Keratinocyte (primary cell): Measurements from ENCODE around the gene HOXD13. TPM values are rescaled to one million over a fixed set of nuclear protein-coding genes. Genes with fewer than 3 reads are reported as not detected.

ENCODE experiments used
- DNase-seq: peaks from one replicate; pipeline ENCODE4 v3.0.0-alpha.2; 2011; ENCODE audit warnings: low read depth, missing footprints, low spot score
- FAIRE-seq: peaks from 2 replicates; lab custom pipeline; 2011; peaks lifted over from hg19 to GRCh38; lab: Jason Lieb, UNC
- H2AFZ ChIP-seq: 2 replicates; pipeline ENCODE4 v1.6.0; 2012; ENCODE audit warnings: low read length, control low read depth, inconsistent platforms; ENCODE audit not compliant: control insufficient read depth
- H3K27ac ChIP-seq: 2 replicates; pipeline ENCODE4 v1.5.1; 2011; ENCODE audit warnings: low read length; ENCODE audit not compliant: control insufficient read depth, insufficient read depth
- H3K27me3 ChIP-seq: 3 replicates; pipeline ENCODE4 v1.6.0; 2011; ENCODE audit warnings: low read length; ENCODE audit not compliant: control insufficient read depth, insufficient read depth; ENCODE audit errors: extremely low read depth
- H3K36me3 ChIP-seq, 2 experiments: 2 replicates in 1 of 2; 3 replicates in 1 of 2; pipeline ENCODE4 v1.5.1; 2011; ENCODE audit warnings: low read length in 2 of 2, mild to moderate bottlenecking in 1 of 2; ENCODE audit not compliant: control insufficient read depth in 2 of 2, insufficient read depth in 2 of 2; ENCODE audit errors: extremely low read depth in 1 of 2
- H3K4me1 ChIP-seq: 3 replicates; pipeline ENCODE4 v1.5.1; 2011; ENCODE audit warnings: low read length; ENCODE audit not compliant: control insufficient read depth, insufficient read depth; ENCODE audit errors: extremely low read depth
- H3K4me2 ChIP-seq: 3 replicates; pipeline ENCODE4 v1.6.0; 2011; ENCODE audit warnings: low read depth, low read length; ENCODE audit not compliant: control insufficient read depth, insufficient read depth; ENCODE audit errors: extremely low read depth
- H3K4me3 ChIP-seq, 3 experiments: fragments of 200-600 bp in 1 of 3; sonication (generic) in 1 of 3; 2 replicates in 2 of 3; 3 replicates in 1 of 3; pipeline ENCODE4 v1.5.1; 2011 to 2016; ENCODE audit warnings: low read length in 3 of 3, mild to moderate bottlenecking in 3 of 3, control low read depth in 2 of 3, inconsistent platforms in 1 of 3, low read depth in 1 of 3, mixed read lengths in 1 of 3, mixed run types in 1 of 3, moderate library complexity in 1 of 3; ENCODE audit not compliant: control insufficient read depth in 2 of 3, insufficient read depth in 2 of 3; ENCODE audit errors: extremely low read depth in 1 of 3
- H3K79me2 ChIP-seq: 2 replicates; pipeline ENCODE4 v1.6.0; 2012; ENCODE audit warnings: low read length; ENCODE audit not compliant: control insufficient read depth, insufficient read depth
- H3K9ac ChIP-seq: 3 replicates; pipeline ENCODE4 v1.6.0; 2011; ENCODE audit warnings: low read length; ENCODE audit not compliant: control insufficient read depth, insufficient read depth; ENCODE audit errors: extremely low read depth
- H3K9me1 ChIP-seq: 3 replicates; pipeline ENCODE4 v1.6.0; 2011; ENCODE audit warnings: low read length; ENCODE audit not compliant: control insufficient read depth, insufficient read depth; ENCODE audit errors: extremely low read depth
- H3K9me3 ChIP-seq: 2 replicates; pipeline ENCODE4 v1.5.1; 2012; ENCODE audit warnings: low read depth, low read length; ENCODE audit not compliant: control insufficient read depth
- H4K20me1 ChIP-seq: 3 replicates; pipeline ENCODE4 v1.6.0; 2011; ENCODE audit warnings: low read length; ENCODE audit not compliant: control insufficient read depth, insufficient read depth; ENCODE audit errors: extremely low read depth
- EZH2 ChIP-seq: IDR thresholded peaks from one replicate; pipeline ENCODE4 v1.6.1; 2012; ENCODE audit warnings: inconsistent platforms, mild to moderate bottlenecking, low read length, moderate library complexity
- dilution Hi-C: fragments of 300-500 bp; cut with MboI; formaldehyde crosslinking; loops from one replicate; pipeline ENCODE4 v1.7.0; 2020; ENCODE audit warnings: low sequenced_read_pairs; ENCODE audit not compliant: extremely low pct_ligation_motif_present
- polyA plus RNA-seq, 5 experiments: library from polyadenylated mRNA; depleted of rRNA in 3 of 5; stranded (reverse) in 3 of 5; stranded (forward) in 1 of 5; unstranded in 1 of 5; fragments of >200 nt; gene quantifications; 1 replicate in 1 of 5; 2 replicates in 3 of 5; 3 replicates in 1 of 5; pipeline versions ENCODE4 v1.2.1 to v1.2.3, GENCODE V29; 2011 to 2012; ENCODE audit warnings: missing spikeins in 2 of 5, low read depth in 1 of 5, low replicate concordance in 1 of 5
- TF ChIP-seq, protein P1 (sequence below), 3 experiments: IDR thresholded peaks in 1 of 3; conservative IDR thresholded peaks in 1 of 3; optimal IDR thresholded peaks in 1 of 3; 2 replicates in 2 of 3; 3 replicates in 1 of 3; pipeline versions ENCODE3 to v1.5.1; 2011; ENCODE audit warnings: low read length in 3 of 3, mild to moderate bottlenecking in 3 of 3, moderate library complexity in 2 of 3, control low read depth in 1 of 3, inconsistent platforms in 1 of 3; ENCODE audit not compliant: insufficient read depth in 2 of 3; ENCODE audit errors: extremely low read depth in 1 of 3

The HOXD13 gene
- polyA plus RNA-seq, 1 donor (not counting 4 experiments of a cell fraction or from before 2014, with no cell fraction given) = not detected

DNA sequence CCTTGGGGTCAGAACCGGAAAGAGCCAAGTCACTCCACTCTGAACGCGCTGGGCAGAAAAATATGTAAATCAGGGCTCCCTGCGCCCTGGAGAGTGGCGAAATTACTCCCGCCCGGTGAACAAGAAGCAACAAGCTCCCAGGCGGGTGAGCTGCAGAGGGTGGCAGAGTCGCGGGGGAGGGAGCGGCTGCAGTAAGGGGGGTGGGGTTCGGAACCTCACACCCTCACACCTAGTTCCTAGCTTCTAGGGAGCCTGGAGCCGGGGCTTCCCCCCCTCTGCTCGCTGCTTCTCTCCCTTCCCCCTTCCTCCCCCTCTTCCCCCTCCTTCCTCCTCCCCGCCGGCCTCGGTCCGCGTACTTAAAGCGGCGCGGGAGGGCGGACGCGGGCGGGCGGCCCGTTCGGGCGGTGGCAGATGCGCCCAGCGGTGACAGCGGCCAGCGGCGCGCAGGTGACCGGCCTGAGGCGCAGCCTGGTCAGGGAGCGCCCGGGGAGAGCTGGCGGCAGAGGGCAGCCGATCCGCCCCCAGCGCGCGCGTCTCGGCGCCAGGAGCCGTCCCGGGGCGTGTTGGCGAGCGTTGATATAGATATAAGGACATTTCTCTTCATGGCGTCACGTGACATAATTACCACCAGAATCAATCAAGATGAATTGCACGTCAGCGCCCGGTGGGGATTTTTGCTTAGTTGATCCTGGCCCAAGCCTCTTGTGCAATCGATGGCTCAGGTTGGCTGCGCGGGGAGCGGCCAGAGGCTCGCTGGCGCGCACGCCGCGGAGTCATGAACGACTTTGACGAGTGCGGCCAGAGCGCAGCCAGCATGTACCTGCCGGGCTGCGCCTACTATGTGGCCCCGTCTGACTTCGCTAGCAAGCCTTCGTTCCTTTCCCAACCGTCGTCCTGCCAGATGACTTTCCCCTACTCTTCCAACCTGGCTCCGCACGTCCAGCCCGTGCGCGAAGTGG, 14.3 kb downstream of the HOXD13 start, which contains the start of gene HOXD11:
TSS of gene HOXD11 (plus strand) at position 700 of the 959 bp plus-strand sequence. CDS start at position 776, 76 bp downstream.
- H3K79me2 ChIP-seq = no peaks in the 10 kb centered on the region
- TF ChIP-seq, protein P1, sequence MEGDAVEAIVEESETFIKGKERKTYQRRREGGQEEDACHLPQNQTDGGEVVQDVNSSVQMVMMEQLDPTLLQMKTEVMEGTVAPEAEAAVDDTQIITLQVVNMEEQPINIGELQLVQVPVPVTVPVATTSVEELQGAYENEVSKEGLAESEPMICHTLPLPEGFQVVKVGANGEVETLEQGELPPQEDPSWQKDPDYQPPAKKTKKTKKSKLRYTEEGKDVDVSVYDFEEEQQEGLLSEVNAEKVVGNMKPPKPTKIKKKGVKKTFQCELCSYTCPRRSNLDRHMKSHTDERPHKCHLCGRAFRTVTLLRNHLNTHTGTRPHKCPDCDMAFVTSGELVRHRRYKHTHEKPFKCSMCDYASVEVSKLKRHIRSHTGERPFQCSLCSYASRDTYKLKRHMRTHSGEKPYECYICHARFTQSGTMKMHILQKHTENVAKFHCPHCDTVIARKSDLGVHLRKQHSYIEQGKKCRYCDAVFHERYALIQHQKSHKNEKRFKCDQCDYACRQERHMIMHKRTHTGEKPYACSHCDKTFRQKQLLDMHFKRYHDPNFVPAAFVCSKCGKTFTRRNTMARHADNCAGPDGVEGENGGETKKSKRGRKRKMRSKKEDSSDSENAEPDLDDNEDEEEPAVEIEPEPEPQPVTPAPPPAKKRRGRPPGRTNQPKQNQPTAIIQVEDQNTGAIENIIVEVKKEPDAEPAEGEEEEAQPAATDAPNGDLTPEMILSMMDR (optimal IDR thresholded peaks at IDR 0.05 in 1 of 3, IDR thresholded peaks at IDR 0.05 in 1 of 3, conservative IDR thresholded peaks at IDR 0.05 in 1 of 3; ENCODE audit: extremely low read depth in 1 of 3, insufficient read depth in 2 of 3, low read length in 3 of 3) = no peak
- TF ChIP-seq EZH2 = peak; percentile 98
- H3K27me3 ChIP-seq = peaks cover 94% of the 10 kb centered on the region
- no peak within 1 kb of the TSS for H3K27ac ChIP-seq
- H3K4me2 ChIP-seq = peak within 1 kb of the TSS; percentile 56
- H3K36me3 ChIP-seq = no peaks in the 10 kb centered on the region
- FAIRE-seq = no peak
- H3K4me3 ChIP-seq = peak within 1 kb of the TSS; percentile 14 to 48 (median 43)
- H4K20me1 ChIP-seq = peaks cover 2% of the 10 kb centered on the region
- H3K4me1 ChIP-seq = peaks cover 5% of the 10 kb centered on the region
- no peak within 1 kb of the TSS for H3K9ac ChIP-seq
- dilution Hi-C loops = no loop called here
- no peaks in the 10 kb centered on the region for H3K9me1 ChIP-seq
- H2AFZ ChIP-seq = no peak within 1 kb of the TSS
- no peak for DNase-seq
- H3K9me3 ChIP-seq = no peaks in the 10 kb centered on the region

DNA sequence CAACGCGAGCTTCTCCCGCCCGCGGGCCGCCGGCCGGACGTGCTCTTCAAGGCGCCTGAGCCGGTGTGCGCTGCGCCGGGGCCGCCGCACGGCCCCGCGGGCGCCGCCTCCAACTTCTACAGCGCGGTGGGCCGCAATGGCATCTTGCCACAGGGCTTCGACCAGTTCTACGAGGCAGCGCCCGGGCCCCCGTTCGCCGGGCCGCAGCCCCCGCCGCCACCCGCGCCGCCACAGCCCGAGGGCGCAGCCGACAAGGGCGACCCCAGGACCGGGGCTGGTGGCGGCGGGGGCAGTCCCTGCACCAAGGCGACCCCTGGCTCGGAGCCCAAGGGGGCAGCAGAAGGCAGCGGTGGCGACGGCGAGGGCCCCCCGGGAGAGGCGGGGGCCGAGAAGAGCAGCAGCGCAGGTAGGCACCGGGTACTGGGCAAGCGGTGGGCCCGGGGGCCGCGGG, 15.2 kb downstream of the HOXD13 start:
- Histone ChIP-seq H3K36me3 (no peaks in the 10 kb centered on the region), H3K4me2 (no peak overlapping the region), H3K79me2 (no peaks in the 10 kb centered on the region), H2AFZ (no peak overlapping the region), H3K27me3 (peaks cover 95% of the 10 kb centered on the region), H3K4me3 (no peak overlapping the region), H3K9me1 (no peaks in the 10 kb centered on the region), H3K27ac (no peak overlapping the region), H3K4me1 (peaks cover 5% of the 10 kb centered on the region), H3K9ac (no peak overlapping the region), H4K20me1 (peaks cover 2% of the 10 kb centered on the region), H3K9me3 (no peaks in the 10 kb centered on the region)
- TF ChIP-seq, protein P1 (optimal IDR thresholded peaks at IDR 0.05 in 1 of 3, IDR thresholded peaks at IDR 0.05 in 1 of 3, conservative IDR thresholded peaks at IDR 0.05 in 1 of 3; ENCODE audit: extremely low read depth in 1 of 3, insufficient read depth in 2 of 3, low read length in 3 of 3) = no peak
- no peak for TF ChIP-seq EZH2
- DNase-seq (no peak), FAIRE-seq (no peak)
- dilution Hi-C loops = no loop called here
